Heart left ventricle (tissue), 13 donors: Measurements from ENCODE around the gene PCBP3.

Experiments used
- POLR2A ChIP-seq, 2 donors: fragments of 450-650 bp; IDR thresholded peaks; one replicate each; pipeline ENCODE4 v1.6.1; 2017; ENCODE audit warnings: antibody characterized with exemption in 2 of 2, mild to moderate bottlenecking in 2 of 2, moderate library complexity in 2 of 2
- TF ChIP-seq, protein P1 (sequence below), 12 donors: fragments of 200-600 bp; sonication (generic) in 4 of 12; IDR thresholded peaks; one replicate each; pipeline versions ENCODE4 v1.5.0 to v1.8.0; 2018 to 2022; ENCODE audit warnings: antibody characterized with exemption in 12 of 12, mild to moderate bottlenecking in 5 of 12
- donor health status: ischemic (EF 13 %, LVEDD 7.1; RV severe dilation, severe dysfunction).
- donor health status: DM: no; HTN: yes; CAD: no.
- donor health status: DM: no; HTN: no; CAD: no.
- donor health status: ischemic (EF 25% LVEDD 6.9; RV normal size, moderate dysfunction).
- donor health status: ischemic (EF 25% LVEDD 5.7; RV mildly dilated, moderate dysfunction).
- donor health status: ischemic (EF 35%, LVEDD 5.7; RV mildly dilated, moderate dysfunction).
- donor health status: nonischemic (EF 11% LVEDD 7.7; RV severe dilation, severe dysfunction).
- donor health status: DM: yes; HTN: yes; CAD: no.
- donor health status: PGD.
- donor health status: ischemic (EF 29% LVEDD 5.4; RV normal size, mild dysfunction).
- donor health status: nonischemic (EF 23%, LVEDD 6.1; RV moderate dilation, normal function).

DNA sequence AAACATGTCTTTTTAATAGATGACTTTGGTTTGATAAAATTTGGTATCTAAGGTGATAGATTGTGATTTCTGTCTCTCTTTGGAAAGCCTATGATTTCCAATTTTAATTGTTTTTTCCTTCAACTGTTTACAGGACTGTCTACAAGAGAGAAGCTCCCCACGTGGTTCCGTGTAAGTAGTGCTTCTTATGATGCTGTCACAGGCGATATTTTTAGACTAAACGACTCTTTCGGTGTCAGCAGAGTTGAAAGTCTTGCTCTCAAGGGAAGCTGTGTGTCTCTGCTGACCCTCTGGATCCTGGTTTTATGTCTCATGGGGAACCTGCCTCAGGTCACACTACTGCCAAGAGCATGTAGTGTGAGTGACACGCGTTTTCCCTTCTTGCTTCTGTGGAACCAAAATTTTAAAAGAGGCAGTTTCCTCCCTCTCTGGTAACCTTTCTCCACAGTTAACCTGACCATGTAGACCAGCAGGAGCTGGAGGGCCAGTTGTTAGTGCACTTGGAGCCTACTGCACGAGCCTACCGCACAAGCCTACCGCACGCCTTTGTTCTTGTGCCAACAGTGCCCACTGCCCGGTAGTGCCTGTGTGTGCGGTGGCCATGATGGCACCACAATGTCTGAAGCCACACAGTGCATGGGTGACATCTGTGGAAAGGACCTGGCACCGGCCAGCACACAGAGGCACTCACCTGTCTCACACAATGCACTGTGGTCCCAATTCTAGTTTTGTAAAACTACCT is 91.9 kb downstream of the PCBP3 start:
- TF ChIP-seq, protein P1, sequence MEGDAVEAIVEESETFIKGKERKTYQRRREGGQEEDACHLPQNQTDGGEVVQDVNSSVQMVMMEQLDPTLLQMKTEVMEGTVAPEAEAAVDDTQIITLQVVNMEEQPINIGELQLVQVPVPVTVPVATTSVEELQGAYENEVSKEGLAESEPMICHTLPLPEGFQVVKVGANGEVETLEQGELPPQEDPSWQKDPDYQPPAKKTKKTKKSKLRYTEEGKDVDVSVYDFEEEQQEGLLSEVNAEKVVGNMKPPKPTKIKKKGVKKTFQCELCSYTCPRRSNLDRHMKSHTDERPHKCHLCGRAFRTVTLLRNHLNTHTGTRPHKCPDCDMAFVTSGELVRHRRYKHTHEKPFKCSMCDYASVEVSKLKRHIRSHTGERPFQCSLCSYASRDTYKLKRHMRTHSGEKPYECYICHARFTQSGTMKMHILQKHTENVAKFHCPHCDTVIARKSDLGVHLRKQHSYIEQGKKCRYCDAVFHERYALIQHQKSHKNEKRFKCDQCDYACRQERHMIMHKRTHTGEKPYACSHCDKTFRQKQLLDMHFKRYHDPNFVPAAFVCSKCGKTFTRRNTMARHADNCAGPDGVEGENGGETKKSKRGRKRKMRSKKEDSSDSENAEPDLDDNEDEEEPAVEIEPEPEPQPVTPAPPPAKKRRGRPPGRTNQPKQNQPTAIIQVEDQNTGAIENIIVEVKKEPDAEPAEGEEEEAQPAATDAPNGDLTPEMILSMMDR (IDR thresholded peaks at IDR 0.05), result no peak
- no peak for TF ChIP-seq POLR2A (IDR thresholded peaks at IDR 0.05)
